Activated CD8-positive, alpha-beta memory T cell treated with anti-CD3 and anti-CD28 coated beads, Interleukin-2, amount 50 U/mL, for 24 hours (primary cell): ENCODE measurements around the gene IFITM5.
"Not testable (repeated sequence)": the region's sequence is repeated elsewhere in the genome, so short reads cannot be mapped to it uniquely, and the experiment has no call there.

Experiments used
- DNase-seq: peaks from one replicate; pipeline ENCODE4 v3.0.0-alpha.2; 2020; ENCODE audit errors: extremely low read depth

The IFITM5 gene

GRCh38 chr11:283405-284104 is 15.8 kb downstream of the IFITM5 start:
- DNase-seq, result no peak

- no peak for DNase-seq
Measured at GRCh38 chr11:282630-283360, 16.5 kb downstream of the IFITM5 start.

GRCh38 chr11:282171-282570 is 17.2 kb downstream of the IFITM5 start:
- no peak for DNase-seq

GRCh38 chr11:281486-282161 is 17.7 kb downstream of the IFITM5 start:
- no peak for DNase-seq

GRCh38 chr11:280706-281485 is 18.4 kb downstream of the IFITM5 start:
- no peak for DNase-seq

- DNase-seq, result no peak
Measured at GRCh38 chr11:279966-280705, 19.2 kb downstream of the IFITM5 start.

GRCh38 chr11:279040-279965 is 20.0 kb downstream of the IFITM5 start:
- DNase-seq, result no peak

- no peak for DNase-seq
Measured at GRCh38 chr11:278001-278951, 21.1 kb downstream of the IFITM5 start, which contains the start of gene NLRP6. Gene NLRP6, plus strand, starts transcription at chr11:278407. Its CDS starts 163 bp downstream, at chr11:278570.

- no peak for DNase-seq
Measured at GRCh38 chr11:276219-276618, 23.1 kb downstream of the IFITM5 start.

GRCh38 chr11:272931-273198 is 26.5 kb downstream of the IFITM5 start:
- DNase-seq, result no peak

GRCh38 chr11:272195-272930 is 27.0 kb downstream of the IFITM5 start:
- DNase-seq, result no peak

GRCh38 chr11:271319-271715 is 28.0 kb downstream of the IFITM5 start:
- DNase-seq, result no peak

- DNase-seq, result no peak
Measured at GRCh38 chr11:270451-271318, 28.6 kb downstream of the IFITM5 start.

- no peak for DNase-seq
Measured at GRCh38 chr11:269146-269890, 30.0 kb downstream of the IFITM5 start.

- not testable (repeated sequence) for DNase-seq
Measured at GRCh38 chr11:268716-269145, 30.6 kb downstream of the IFITM5 start.

GRCh38 chr11:267491-267994 is 31.8 kb downstream of the IFITM5 start:
- DNase-seq, result no peak
